AG04450 (cell line): ENCODE results near the gene ZCCHC7. TPM values are rescaled to one million over a fixed set of nuclear protein-coding genes. Genes with fewer than 3 reads are reported as not detected.

Experiments used
- CTCF ChIA-PET: fragments of 300-600, 350-600 bp; formaldehyde crosslinking; extraction: SDS; loops from one replicate; lab custom pipeline; 2022; ENCODE audit warnings: antibody characterized with exemption, inconsistent platforms; lab: Charles Lee
- POLR2A ChIA-PET: fragments of 350-600 bp; formaldehyde crosslinking; extraction: SDS; loops from one replicate; lab custom pipeline; 2021; ENCODE audit warnings: antibody characterized with exemption, inconsistent platforms; lab: Yijun Ruan, JAX
- DNase-seq: peaks from one replicate; pipeline ENCODE4 v3.0.0-alpha.2; 2011; ENCODE audit warnings: low read depth, low spot score
- H3K27ac ChIP-seq: one replicate; pipeline ENCODE4 v1.5.1; 2012; ENCODE audit warnings: low read depth, low read length, control low read depth
- H3K27me3 ChIP-seq: one replicate; pipeline ENCODE4 v1.6.0; 2012; ENCODE audit warnings: low read length; ENCODE audit not compliant: control insufficient read depth, insufficient read depth
- H3K4me3 ChIP-seq: 2 replicates; pipeline ENCODE4 v1.5.1; 2011; ENCODE audit warnings: mild to moderate bottlenecking, low read depth, low read length, control low read depth
- H3K9me3 ChIP-seq: 2 replicates; pipeline ENCODE4 v1.5.1; 2012; ENCODE audit warnings: low read length; ENCODE audit not compliant: control insufficient read depth, insufficient read depth
- CTCF ChIP-seq: IDR thresholded peaks from 2 replicates; pipeline ENCODE4 v1.5.1; 2011; ENCODE audit warnings: low read depth, low read length, control low read depth, inconsistent platforms
- polyA plus RNA-seq: library from polyadenylated mRNA; depleted of rRNA; stranded (reverse); fragments of >200 nt; gene quantifications from 2 replicates; pipeline ENCODE4 v1.2.3, GENCODE V29; 2011

ZCCHC7 gene
- polyA plus RNA-seq, 1 experiment: 21.6 TPM

GRCh38 chr9:37243588-37244345, 123.4 kb downstream of the ZCCHC7 start:
- no peaks in the 10 kb centered on the region for H3K9me3 ChIP-seq
- ChIA-PET POLR2A (no interaction called here), CTCF (no interaction called here)
- TF ChIP-seq CTCF: no peak
- H3K4me3 ChIP-seq: no peak overlapping the region
- no peak overlapping the region for H3K27ac ChIP-seq
- no peak for DNase-seq
- no peaks in the 10 kb centered on the region for H3K27me3 ChIP-seq

GRCh38 chr9:37246826-37247225, 126.5 kb downstream of the ZCCHC7 start:
- POLR2A ChIA-PET: no interaction called here
- H3K4me3 ChIP-seq: no peak overlapping the region
- TF ChIP-seq CTCF: no peak

GRCh38 chr9:37248651-37249163, 128.3 kb downstream of the ZCCHC7 start:
- H3K27me3 ChIP-seq: no peaks in the 10 kb centered on the region
- TF ChIP-seq CTCF: no peak
- no peak overlapping the region for H3K27ac ChIP-seq
- no peaks in the 10 kb centered on the region for H3K9me3 ChIP-seq
- POLR2A ChIA-PET: no interaction called here
- CTCF ChIA-PET: no interaction called here
- no peak overlapping the region for H3K4me3 ChIP-seq
- DNase-seq: no peak

More at GRCh38 chr9:37246826-37247225, 126.5 kb downstream of the ZCCHC7 start:
- H3K27me3 ChIP-seq: no peaks in the 10 kb centered on the region
- DNase-seq: no peak
- H3K27ac ChIP-seq: no peak overlapping the region
- H3K9me3 ChIP-seq: no peaks in the 10 kb centered on the region
- CTCF ChIA-PET: no interaction called here

GRCh38 chr9:37251452-37251851, 131.1 kb downstream of the ZCCHC7 start:
- POLR2A ChIA-PET: no interaction called here
- DNase-seq: no peak

More at GRCh38 chr9:37251452-37251851, 131.1 kb downstream of the ZCCHC7 start:
- H3K4me3 ChIP-seq: no peak overlapping the region
- H3K27ac ChIP-seq: no peak overlapping the region
- H3K9me3 ChIP-seq: no peaks in the 10 kb centered on the region
- TF ChIP-seq CTCF: no peak
- CTCF ChIA-PET: interaction anchor here (0.8 kb wide), 1 partner anchor 11 kb away, joined by 3 read pairs; no protein-coding TSS in a partner anchor
- no peaks in the 10 kb centered on the region for H3K27me3 ChIP-seq
